K562 (cell line): ENCODE measurements around the gene ITGAD. TPM values are rescaled to one million over a fixed set of nuclear protein-coding genes. Genes with fewer than 3 reads are reported as not detected.
A peak's percentile ranks its signal among the peaks of the same experiment; 100 is the strongest.

ENCODE experiments used
- ARID1B ChIP-seq: fragments of 450-650 bp; IDR thresholded peaks from 2 replicates; pipeline ENCODE4 v1.6.1; 2016; ENCODE audit warnings: antibody characterized with exemption, mild to moderate bottlenecking, inconsistent platforms
- CTBP1 ChIP-seq: fragments of 450-650 bp; IDR thresholded peaks from 2 replicates; pipeline ENCODE4 v1.6.1; 2016; ENCODE audit warnings: borderline replicate concordance
- ETV1 ChIP-seq: fragments of 450-650 bp; conservative IDR thresholded peaks from 2 replicates; pipeline ENCODE4 v1.6.1; 2016; ENCODE audit warnings: missing genetic modification characterization, control low read depth, low read depth, missing compliant biosample characterization
- ETV6 ChIP-seq, 3 experiments: fragments of 150-350 bp in 1 of 3; sonication (generic) in 1 of 3; formaldehyde crosslinking in 1 of 3; IDR thresholded peaks; 2 replicates each; pipeline versions ENCODE4 v1.6.1 to v1.8.0; 2014 to 2022; ENCODE audit warnings: borderline replicate concordance in 2 of 3, low read depth in 2 of 3, antibody characterized with exemption in 1 of 3, low read length in 1 of 3, mild to moderate bottlenecking in 1 of 3, missing genetic modification reagents in 1 of 3
- FOSL1 ChIP-seq: fragments of 200-800 bp; sonication (Bioruptor generic); conservative IDR thresholded peaks from 2 replicates; pipeline ENCODE4 v1.6.1; 2016; ENCODE audit warnings: missing genetic modification characterization, missing compliant biosample characterization
- GABPB1 ChIP-seq: sonication (generic); formaldehyde crosslinking; IDR thresholded peaks from 2 replicates; pipeline ENCODE4 v1.8.0; 2022; ENCODE audit warnings: mild to moderate bottlenecking, missing genetic modification reagents
- GABPB2 ChIP-seq: fragments of 250-450 bp; sonication (Bioruptor Pico); conservative IDR thresholded peaks from 2 replicates; pipeline ENCODE4 v1.5.1; 2021; ENCODE audit warnings: mild to moderate bottlenecking
- HNRNPH1 ChIP-seq: fragments of 200-400 bp; formaldehyde crosslinking; optimal IDR thresholded peaks from 2 replicates; pipeline ENCODE3; 2017; ENCODE audit warnings: low read depth, mild to moderate bottlenecking, low read length, moderate library complexity
- HNRNPK ChIP-seq: fragments of 200-400 bp; formaldehyde crosslinking; IDR thresholded peaks from one replicate; pipeline ENCODE4 v1.6.1; 2018; ENCODE audit warnings: mild to moderate bottlenecking, low read depth, low read length; ENCODE audit not compliant: poor library complexity, severe bottlenecking
- MAZ ChIP-seq, 2 experiments: fragments of 450-650 bp in 1 of 2; sonication (generic) in 1 of 2; formaldehyde crosslinking; IDR thresholded peaks in 1 of 2; conservative IDR thresholded peaks in 1 of 2; 2 replicates each; pipeline versions ENCODE4 v1.4.0 to v1.5.0; 2020; ENCODE audit warnings: mild to moderate bottlenecking in 1 of 2, missing genetic modification reagents in 1 of 2
- MEIS2 ChIP-seq: fragments of 450-650 bp; IDR thresholded peaks from 2 replicates; pipeline ENCODE4 v1.6.1; 2014; ENCODE audit warnings: mild to moderate bottlenecking; ENCODE audit not compliant: partially characterized antibody
- NFXL1 ChIP-seq: fragments of 450-650 bp; formaldehyde crosslinking; IDR thresholded peaks from 2 replicates; pipeline ENCODE4 v1.4.0; 2021; ENCODE audit warnings: mild to moderate bottlenecking
- NRF1 ChIP-seq, 2 experiments: fragments of 450-650 bp; IDR thresholded peaks in 1 of 2; conservative IDR thresholded peaks in 1 of 2; 2 replicates each; pipeline ENCODE4 v1.6.1; 2014; ENCODE audit warnings: mild to moderate bottlenecking in 2 of 2
- POU5F1 ChIP-seq: fragments of 150-350 bp; IDR thresholded peaks from 2 replicates; pipeline ENCODE4 v1.6.1; 2014; ENCODE audit warnings: borderline replicate concordance, low read length, low read depth, mild to moderate bottlenecking; ENCODE audit not compliant: partially characterized antibody
- RBBP5 ChIP-seq: fragments of 200-600 bp; sonication (generic); IDR thresholded peaks from 2 replicates; pipeline ENCODE4 v1.6.1; 2012; ENCODE audit warnings: borderline replicate concordance, mild to moderate bottlenecking, low read length, control low read depth, inconsistent platforms; ENCODE audit not compliant: insufficient read depth, poor library complexity, severe bottlenecking
- RFX1 ChIP-seq: fragments of 450-650 bp; IDR thresholded peaks from 2 replicates; pipeline ENCODE4 v1.6.1; 2016; ENCODE audit warnings: mild to moderate bottlenecking, moderate library complexity
- ZNF561 ChIP-seq: fragments of 450-650 bp; formaldehyde crosslinking; conservative IDR thresholded peaks from 2 replicates; pipeline ENCODE4 v1.4.0; 2020; ENCODE audit warnings: mild to moderate bottlenecking, moderate library complexity
- ZNF707 ChIP-seq: fragments of 250-450 bp; sonication (Bioruptor Pico); conservative IDR thresholded peaks from 2 replicates; pipeline ENCODE4 v1.8.0; 2022; ENCODE audit warnings: inconsistent platforms, mild to moderate bottlenecking, moderate library complexity
- ZNF778 ChIP-seq: fragments of 450-650 bp; formaldehyde crosslinking; IDR thresholded peaks from 2 replicates; pipeline ENCODE4 v1.4.0; 2020; ENCODE audit warnings: mild to moderate bottlenecking, moderate library complexity
- polyA plus RNA-seq, 8 experiments: library from polyadenylated mRNA; depleted of rRNA in 4 of 8; stranded (reverse) in 5 of 8; unstranded in 3 of 8; fragments of >200 nt; fragmentation: Nextera tagmentation in 2 of 8; fragmentation: Illumina TruSeq in 1 of 8; extraction: Ambion mirVana in 2 of 8; extraction: Trizol in 1 of 8; gene quantifications; 2 replicates each; pipeline versions ENCODE4 v1.2.1 to v1.2.3, GENCODE V29; 2011 to 2014; ENCODE audit warnings: inconsistent platforms in 1 of 8, missing spikeins in 1 of 8
- total RNA-seq, 7 experiments: library from RNA; depleted of rRNA in 6 of 7; stranded (reverse); fragments of >200 nt in 6 of 7; fragmentation: Illumina TruSeq in 2 of 7; extraction: Trizol in 2 of 7; gene quantifications; 2 replicates each; pipeline versions ENCODE4 v1.2.1 to v1.2.3, GENCODE V29; 2011 to 2021; ENCODE audit warnings: low replicate concordance in 1 of 7
- TF ChIP-seq, protein P1 (sequence below): sonication (generic); IDR thresholded peaks from 2 replicates; pipeline ENCODE4 v1.6.1; 2016
- TF ChIP-seq, protein P2 (sequence below): sonication (generic); formaldehyde crosslinking; IDR thresholded peaks from 2 replicates; pipeline ENCODE4 v1.8.0; 2022; ENCODE audit warnings: missing genetic modification reagents, mild to moderate bottlenecking, borderline replicate concordance
- TF ChIP-seq, protein P3 (sequence below): sonication (generic); formaldehyde crosslinking; IDR thresholded peaks from 2 replicates; pipeline ENCODE4 v1.8.1; 2023; ENCODE audit warnings: mild to moderate bottlenecking, missing genetic modification reagents

ITGAD gene
- total and polyA plus RNA-seq, 9 of the 15 experiments (the other 6 are each of a cell fraction or from before 2014, with no cell fraction given) = not detected

DNA sequence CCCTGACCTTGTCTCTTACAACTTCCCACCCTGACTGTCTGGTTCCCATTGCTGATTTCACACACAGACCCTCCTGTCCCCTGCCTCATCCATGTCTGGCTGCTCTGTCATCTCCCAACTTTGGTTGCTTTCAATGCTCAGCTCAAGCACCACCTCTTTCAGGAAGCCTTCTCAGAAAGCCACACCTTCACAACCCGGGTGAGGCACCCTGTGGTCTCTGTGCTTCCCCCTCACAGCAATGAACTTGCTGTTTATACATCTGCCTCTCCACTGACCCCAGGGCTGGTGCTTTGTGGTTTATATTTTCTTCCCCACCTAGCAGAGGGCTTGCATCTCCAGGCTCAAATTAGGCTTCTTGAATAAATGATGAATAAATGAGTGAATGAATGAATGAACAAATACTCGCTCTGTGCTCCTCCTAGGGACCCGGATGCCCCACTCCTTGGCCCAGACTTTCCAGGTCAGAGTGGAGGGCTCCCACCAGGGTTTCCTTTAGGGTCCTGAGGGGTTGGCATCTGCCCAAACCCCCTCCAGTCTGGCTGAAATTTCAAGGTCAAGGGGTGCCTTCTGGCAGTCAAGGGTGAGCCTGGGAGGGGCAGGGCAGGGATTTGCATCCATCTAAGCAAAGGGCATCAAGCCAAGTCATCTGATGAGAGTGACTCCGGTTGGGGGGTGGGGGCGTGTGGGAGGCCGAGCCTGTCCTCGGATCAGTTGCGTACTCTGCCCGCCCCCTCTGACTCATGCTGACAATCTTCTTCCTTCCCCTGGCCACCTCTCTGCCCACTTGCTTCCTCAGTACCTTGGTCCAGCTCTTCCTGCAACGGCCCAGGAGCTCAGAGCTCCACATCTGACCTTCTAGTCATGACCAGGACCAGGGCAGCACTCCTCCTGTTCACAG lies 38.5 kb upstream of the ITGAD start, which contains the start of gene ITGAX (continued):
- TF ChIP-seq, protein P1, sequence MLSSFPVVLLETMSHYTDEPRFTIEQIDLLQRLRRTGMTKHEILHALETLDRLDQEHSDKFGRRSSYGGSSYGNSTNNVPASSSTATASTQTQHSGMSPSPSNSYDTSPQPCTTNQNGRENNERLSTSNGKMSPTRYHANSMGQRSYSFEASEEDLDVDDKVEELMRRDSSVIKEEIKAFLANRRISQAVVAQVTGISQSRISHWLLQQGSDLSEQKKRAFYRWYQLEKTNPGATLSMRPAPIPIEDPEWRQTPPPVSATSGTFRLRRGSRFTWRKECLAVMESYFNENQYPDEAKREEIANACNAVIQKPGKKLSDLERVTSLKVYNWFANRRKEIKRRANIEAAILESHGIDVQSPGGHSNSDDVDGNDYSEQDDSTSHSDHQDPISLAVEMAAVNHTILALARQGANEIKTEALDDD = no peak
- TF ChIP-seq POU5F1 (no peak), CTBP1 (peak; percentile 52; the same call in 1 of the 2 replicates), NFXL1 (no peak), ARID1B (peak; percentile 63), ETV1 (tag) (no peak), GABPB2 (CRISPR knock-in tag) (no peak), ZNF778 (CRISPR knock-in tag) (no peak), MEIS2 (peak; percentile 39), GABPB1 (CRISPR knock-in tag) (no peak), NRF1 (conservative IDR thresholded peaks at IDR 0.05 in 1 of 2, IDR thresholded peaks at IDR 0.05 in 1 of 2) (peak; percentile 27 to 30; a peak in 1 of 4 replicates), RFX1 (no peak), RBBP5 (no peak), FOSL1 (tag) (peak; percentile 89), ZNF707 (no peak), ZNF561 (CRISPR knock-in tag) (no peak), ETV6 (IDR thresholded peaks at IDR 0.05; ENCODE audit: borderline replicate concordance in 1 of 2, low read depth in 2 of 2, low read length in 1 of 2) (no peak), ETV6 (CRISPR knock-in tag; IDR thresholded peaks at IDR 0.05; ENCODE audit: borderline replicate concordance) (no peak), MAZ (CRISPR knock-in tag; conservative IDR thresholded peaks at IDR 0.05 in 1 of 2, IDR thresholded peaks at IDR 0.05 in 1 of 2) (peak in 1 of 2 experiments; percentile 47; a peak in 1 of 4 replicates), HNRNPH1 (no peak), HNRNPK (no peak)
- TF ChIP-seq, protein P2, sequence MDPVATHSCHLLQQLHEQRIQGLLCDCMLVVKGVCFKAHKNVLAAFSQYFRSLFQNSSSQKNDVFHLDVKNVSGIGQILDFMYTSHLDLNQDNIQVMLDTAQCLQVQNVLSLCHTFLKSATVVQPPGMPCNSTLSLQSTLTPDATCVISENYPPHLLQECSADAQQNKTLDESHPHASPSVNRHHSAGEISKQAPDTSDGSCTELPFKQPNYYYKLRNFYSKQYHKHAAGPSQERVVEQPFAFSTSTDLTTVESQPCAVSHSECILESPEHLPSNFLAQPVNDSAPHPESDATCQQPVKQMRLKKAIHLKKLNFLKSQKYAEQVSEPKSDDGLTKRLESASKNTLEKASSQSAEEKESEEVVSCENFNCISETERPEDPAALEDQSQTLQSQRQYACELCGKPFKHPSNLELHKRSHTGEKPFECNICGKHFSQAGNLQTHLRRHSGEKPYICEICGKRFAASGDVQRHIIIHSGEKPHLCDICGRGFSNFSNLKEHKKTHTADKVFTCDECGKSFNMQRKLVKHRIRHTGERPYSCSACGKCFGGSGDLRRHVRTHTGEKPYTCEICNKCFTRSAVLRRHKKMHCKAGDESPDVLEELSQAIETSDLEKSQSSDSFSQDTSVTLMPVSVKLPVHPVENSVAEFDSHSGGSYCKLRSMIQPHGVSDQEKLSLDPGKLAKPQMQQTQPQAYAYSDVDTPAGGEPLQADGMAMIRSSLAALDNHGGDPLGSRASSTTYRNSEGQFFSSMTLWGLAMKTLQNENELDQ (CRISPR knock-in tag) = no peak
- TF ChIP-seq, protein P3, sequence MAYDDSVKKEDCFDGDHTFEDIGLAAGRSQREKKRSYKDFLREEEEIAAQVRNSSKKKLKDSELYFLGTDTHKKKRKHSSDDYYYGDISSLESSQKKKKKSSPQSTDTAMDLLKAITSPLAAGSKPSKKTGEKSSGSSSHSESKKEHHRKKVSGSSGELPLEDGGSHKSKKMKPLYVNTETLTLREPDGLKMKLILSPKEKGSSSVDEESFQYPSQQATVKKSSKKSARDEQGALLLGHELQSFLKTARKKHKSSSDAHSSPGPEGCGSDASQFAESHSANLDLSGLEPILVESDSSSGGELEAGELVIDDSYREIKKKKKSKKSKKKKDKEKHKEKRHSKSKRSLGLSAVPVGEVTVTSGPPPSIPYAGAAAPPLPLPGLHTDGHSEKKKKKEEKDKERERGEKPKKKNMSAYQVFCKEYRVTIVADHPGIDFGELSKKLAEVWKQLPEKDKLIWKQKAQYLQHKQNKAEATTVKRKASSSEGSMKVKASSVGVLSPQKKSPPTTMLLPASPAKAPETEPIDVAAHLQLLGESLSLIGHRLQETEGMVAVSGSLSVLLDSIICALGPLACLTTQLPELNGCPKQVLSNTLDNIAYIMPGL = no peak
